GM12873 (cell line): ENCODE data around the gene TCERG1L.

Experiments used
- TF ChIP-seq, protein P1 (sequence below): IDR thresholded peaks from 2 replicates; pipeline ENCODE4 v1.5.1; 2012; ENCODE audit warnings: low read depth, mild to moderate bottlenecking, moderate library complexity, low read length, control low read depth; ENCODE audit not compliant: insufficient read depth; ENCODE audit errors: missing control alignments

The TCERG1L gene

DNA sequence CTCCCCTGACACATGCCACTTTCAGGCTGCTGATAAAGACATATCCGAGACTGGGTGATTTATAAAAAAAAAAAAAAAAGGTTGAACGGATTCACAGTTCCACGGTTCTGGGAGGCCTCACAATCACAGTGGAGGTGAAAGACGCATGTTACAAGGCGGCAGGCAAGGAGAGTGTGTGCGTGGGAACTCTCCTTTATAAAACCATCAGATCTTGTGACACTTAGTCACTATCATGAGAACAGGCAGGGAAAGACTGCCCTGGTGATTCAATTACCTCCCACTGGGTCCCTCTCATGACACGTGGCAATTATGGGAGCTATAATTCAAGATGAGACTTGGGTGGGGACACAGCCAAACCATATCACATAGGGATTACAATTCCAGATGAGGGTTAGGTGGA, 181.5 kb downstream of the TCERG1L start:
- TF ChIP-seq, protein P1, sequence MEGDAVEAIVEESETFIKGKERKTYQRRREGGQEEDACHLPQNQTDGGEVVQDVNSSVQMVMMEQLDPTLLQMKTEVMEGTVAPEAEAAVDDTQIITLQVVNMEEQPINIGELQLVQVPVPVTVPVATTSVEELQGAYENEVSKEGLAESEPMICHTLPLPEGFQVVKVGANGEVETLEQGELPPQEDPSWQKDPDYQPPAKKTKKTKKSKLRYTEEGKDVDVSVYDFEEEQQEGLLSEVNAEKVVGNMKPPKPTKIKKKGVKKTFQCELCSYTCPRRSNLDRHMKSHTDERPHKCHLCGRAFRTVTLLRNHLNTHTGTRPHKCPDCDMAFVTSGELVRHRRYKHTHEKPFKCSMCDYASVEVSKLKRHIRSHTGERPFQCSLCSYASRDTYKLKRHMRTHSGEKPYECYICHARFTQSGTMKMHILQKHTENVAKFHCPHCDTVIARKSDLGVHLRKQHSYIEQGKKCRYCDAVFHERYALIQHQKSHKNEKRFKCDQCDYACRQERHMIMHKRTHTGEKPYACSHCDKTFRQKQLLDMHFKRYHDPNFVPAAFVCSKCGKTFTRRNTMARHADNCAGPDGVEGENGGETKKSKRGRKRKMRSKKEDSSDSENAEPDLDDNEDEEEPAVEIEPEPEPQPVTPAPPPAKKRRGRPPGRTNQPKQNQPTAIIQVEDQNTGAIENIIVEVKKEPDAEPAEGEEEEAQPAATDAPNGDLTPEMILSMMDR: no peak

DNA sequence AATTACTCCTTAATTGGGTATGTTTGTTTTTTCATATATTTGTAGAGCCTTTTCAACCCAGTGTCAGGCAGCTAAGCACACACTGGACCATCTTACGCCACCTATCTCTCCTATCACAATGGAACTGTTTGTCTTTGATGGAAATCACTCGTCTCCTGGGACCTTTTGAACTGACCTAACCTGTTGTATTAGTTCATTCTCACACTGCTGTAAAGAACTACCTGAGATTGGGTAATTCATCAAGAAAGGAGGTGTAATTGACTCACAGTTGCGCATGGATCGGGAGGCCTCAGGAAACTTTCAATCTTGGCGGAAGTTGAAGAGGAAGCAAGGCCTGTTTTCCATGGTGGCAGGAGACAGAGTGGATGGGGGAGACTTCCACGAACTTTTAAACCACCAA, 182.0 kb downstream of the TCERG1L start:
- TF ChIP-seq, protein P1: no peak

DNA sequence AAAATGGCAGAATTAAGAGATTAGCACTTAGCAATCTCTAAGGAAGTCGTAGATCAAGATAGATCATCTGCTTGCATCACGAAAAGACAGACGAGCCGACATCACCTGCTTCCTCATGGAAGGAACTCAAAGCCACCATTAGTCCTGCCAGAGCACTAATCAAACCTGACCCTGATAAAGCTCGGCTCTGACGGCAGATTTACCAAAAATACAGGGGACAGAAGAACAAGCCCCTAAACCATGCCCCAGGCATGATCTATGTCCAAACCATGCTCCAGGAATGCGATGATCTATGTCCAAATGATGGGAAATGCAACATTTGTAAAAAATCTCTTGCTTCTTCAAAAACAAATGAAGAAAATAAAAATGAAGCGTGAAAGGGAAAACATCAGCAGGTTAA, 182.8 kb downstream of the TCERG1L start:
- TF ChIP-seq, protein P1: no peak

DNA sequence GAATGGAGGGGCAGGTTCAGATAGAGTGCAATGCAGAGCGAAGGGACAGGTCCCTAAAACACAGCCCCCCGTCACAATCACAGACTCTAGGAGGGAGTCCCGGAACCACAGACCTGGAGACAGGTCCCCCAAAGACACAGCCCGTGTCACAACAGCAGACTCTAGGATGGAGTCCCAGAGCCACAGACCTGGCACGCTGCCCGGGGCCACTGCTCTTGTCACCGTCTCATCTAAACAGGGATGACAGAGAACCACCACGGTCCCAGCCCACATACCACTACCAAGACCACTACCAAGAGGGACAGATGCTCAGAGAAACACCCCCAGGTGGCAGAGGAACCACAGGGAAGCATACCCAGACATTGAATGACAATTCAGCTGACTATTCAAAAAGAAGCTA, 183.9 kb downstream of the TCERG1L start:
- TF ChIP-seq, protein P1: no peak

DNA sequence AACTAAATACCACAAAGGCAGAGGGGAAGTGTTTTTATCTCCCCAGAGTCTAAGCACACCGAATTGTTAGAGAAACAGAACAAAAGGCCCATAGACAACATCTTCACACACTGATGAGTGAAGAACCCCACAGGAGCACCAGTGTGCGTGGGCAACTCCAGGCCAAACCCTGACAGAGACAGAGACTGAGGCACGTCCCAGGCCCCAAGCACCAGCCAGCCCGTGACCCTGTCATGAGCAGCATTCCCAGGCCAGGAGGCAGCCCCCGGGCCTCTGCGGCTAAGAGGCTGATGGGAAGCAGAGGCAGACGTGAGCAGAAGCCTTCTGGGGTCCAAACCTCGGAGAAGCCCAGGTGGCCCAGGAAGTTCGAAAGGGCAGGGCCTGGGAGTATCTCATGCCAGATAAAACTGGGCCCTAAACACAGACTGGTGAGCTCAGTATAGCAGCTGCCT, 184.4 kb downstream of the TCERG1L start:
- TF ChIP-seq, protein P1: no peak

GRCh38 chr10:131126321-131127137, 185.0 kb downstream of the TCERG1L start:
- TF ChIP-seq, protein P1: no peak

- TF ChIP-seq, protein P1: no peak
These were observed 185.9 kb downstream of the TCERG1L start for GRCh38 chr10:131125511-131126225.
